HepG2 (cell line): ENCODE results near the gene FRMD8. TPM values are rescaled to one million over a fixed set of nuclear protein-coding genes. Genes with fewer than 3 reads are reported as not detected.

Experiments used
- ATAD3A ChIP-seq: sonication (generic); formaldehyde crosslinking; IDR thresholded peaks from 2 replicates; pipeline ENCODE4 v1.4.0; 2020; ENCODE audit warnings: missing genetic modification reagents
- MTF2 ChIP-seq: sonication (generic); formaldehyde crosslinking; IDR thresholded peaks from 2 replicates; pipeline ENCODE4 v1.5.0; 2020; ENCODE audit warnings: missing genetic modification reagents, borderline replicate concordance
- NFIC ChIP-seq: IDR thresholded peaks from 2 replicates; pipeline ENCODE4 v1.6.1; 2012; ENCODE audit warnings: mild to moderate bottlenecking, low read length, inconsistent platforms
- SIX1 ChIP-seq: sonication (generic); formaldehyde crosslinking; IDR thresholded peaks from 2 replicates; pipeline ENCODE4 v1.4.0; 2020; ENCODE audit warnings: missing genetic modification reagents, borderline replicate concordance
- SRSF4 ChIP-seq: fragments of 200-400 bp; formaldehyde crosslinking; IDR thresholded peaks from one replicate; pipeline ENCODE4 v1.6.1; 2018; ENCODE audit warnings: mild to moderate bottlenecking, low read depth, low read length, moderate library complexity; ENCODE audit not compliant: poor library complexity, severe bottlenecking
- ZBTB3 ChIP-seq: sonication (generic); formaldehyde crosslinking; IDR thresholded peaks from 2 replicates; pipeline ENCODE4 v1.4.0; 2020; ENCODE audit warnings: low read depth, mild to moderate bottlenecking, moderate library complexity, missing genetic modification reagents, borderline replicate concordance
- ZFP82 ChIP-seq: sonication (generic); formaldehyde crosslinking; IDR thresholded peaks from 2 replicates; pipeline ENCODE4 v1.5.1; 2020; ENCODE audit warnings: mild to moderate bottlenecking, missing genetic modification reagents, borderline replicate concordance
- ZNF510 ChIP-seq: sonication (generic); formaldehyde crosslinking; IDR thresholded peaks from 2 replicates; pipeline ENCODE4 v1.4.0; 2020; ENCODE audit warnings: low read depth, mild to moderate bottlenecking, missing genetic modification reagents
- ZNF605 ChIP-seq: sonication (generic); formaldehyde crosslinking; IDR thresholded peaks from 2 replicates; pipeline ENCODE4 v1.8.0; 2022; ENCODE audit warnings: mild to moderate bottlenecking, missing genetic modification reagents
- polyA plus RNA-seq, 8 experiments: library from polyadenylated mRNA; depleted of rRNA in 3 of 8; stranded (reverse) in 7 of 8; unstranded in 1 of 8; fragments of >200 nt; fragmentation: Illumina TruSeq in 4 of 8; extraction: Trizol in 4 of 8; gene quantifications; 2 replicates each; pipeline versions ENCODE4 v1.2.1 to v1.2.3, GENCODE V29; 2011 to 2016; ENCODE audit warnings: low read depth in 4 of 8, missing spikeins in 1 of 8, mixed read lengths in 1 of 8; ENCODE audit not compliant: insufficient read depth in 1 of 8
- total RNA-seq, 5 experiments: library from RNA; depleted of rRNA; stranded (reverse); fragments of >200 nt; fragmentation: Illumina TruSeq; extraction: Trizol; gene quantifications; 2 replicates each; pipeline ENCODE4 v1.2.3, GENCODE V29; 2016; ENCODE audit warnings: low read depth in 1 of 5
- TF ChIP-seq, protein P1 (sequence below): sonication (generic); formaldehyde crosslinking; IDR thresholded peaks from 2 replicates; pipeline ENCODE4 v1.4.0; 2020; ENCODE audit warnings: missing genetic modification reagents
- TF ChIP-seq, protein P2 (sequence below), 2 experiments: sonication (generic) in 1 of 2; formaldehyde crosslinking in 1 of 2; IDR thresholded peaks; 2 replicates each; pipeline versions ENCODE4 v1.5.1 to v1.6.1; 2011 to 2020; ENCODE audit warnings: borderline replicate concordance in 1 of 2, low read depth in 1 of 2, low read length in 1 of 2, mild to moderate bottlenecking in 1 of 2, missing genetic modification reagents in 1 of 2, moderate library complexity in 1 of 2
- TF ChIP-seq, protein P3 (sequence below): sonication (generic); formaldehyde crosslinking; IDR thresholded peaks from 2 replicates; pipeline ENCODE4 v1.5.1; 2020; ENCODE audit warnings: missing genetic modification reagents, mild to moderate bottlenecking, borderline replicate concordance
- TF ChIP-seq, protein P4 (sequence below): sonication (generic); formaldehyde crosslinking; IDR thresholded peaks from 2 replicates; pipeline ENCODE4 v1.5.0; 2020; ENCODE audit warnings: missing genetic modification reagents
- TF ChIP-seq, protein P5 (sequence below): sonication (generic); formaldehyde crosslinking; IDR thresholded peaks from 2 replicates; pipeline ENCODE4 v1.8.0; 2022; ENCODE audit warnings: mild to moderate bottlenecking, missing genetic modification reagents; ENCODE audit not compliant: insufficient replicate concordance

FRMD8 gene
- total and polyA plus RNA-seq, 2 of the 13 experiments (the other 11 are each of a cell fraction or from before 2014, with no cell fraction given), result 5.8 to 20.6 TPM

DNA sequence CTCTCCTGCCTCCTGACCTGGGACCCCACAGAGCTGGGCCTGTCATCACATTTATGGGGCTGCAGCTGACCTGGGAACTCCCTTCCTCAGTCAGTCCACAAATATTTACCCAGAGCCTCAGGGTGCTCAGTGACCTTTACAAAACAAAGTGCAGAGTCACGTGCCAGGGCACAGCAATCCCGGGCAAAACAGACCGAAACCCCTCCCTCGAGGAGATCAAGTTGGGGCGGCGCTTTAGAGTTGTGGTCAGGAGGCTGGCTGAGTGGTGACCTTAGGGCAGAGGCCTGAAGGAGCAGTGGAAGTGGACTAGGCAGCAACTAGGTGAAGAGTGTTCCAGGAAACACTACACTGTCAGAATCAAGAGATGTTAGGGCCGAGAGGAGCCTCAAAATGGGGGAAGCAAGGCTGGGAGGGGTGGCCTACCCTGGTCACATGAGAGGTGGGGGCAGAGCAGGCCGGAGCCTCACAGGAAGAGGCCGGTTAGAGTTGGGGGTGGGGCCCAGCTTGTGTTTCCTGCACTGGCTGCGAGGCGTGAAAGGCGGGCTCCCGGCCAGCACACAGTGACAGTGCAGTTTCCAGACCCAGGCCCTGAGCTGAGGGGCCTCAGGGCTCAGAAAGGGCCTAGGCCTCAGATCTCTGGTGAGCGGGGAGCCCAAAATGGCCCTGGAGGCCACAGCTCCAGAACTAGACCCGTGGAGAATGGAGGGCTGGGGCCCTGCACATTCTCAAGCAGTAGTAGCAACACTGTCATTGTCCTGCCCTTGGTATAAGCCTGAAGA lies 32.4 kb downstream of the FRMD8 start (continued):
- TF ChIP-seq, protein P1, sequence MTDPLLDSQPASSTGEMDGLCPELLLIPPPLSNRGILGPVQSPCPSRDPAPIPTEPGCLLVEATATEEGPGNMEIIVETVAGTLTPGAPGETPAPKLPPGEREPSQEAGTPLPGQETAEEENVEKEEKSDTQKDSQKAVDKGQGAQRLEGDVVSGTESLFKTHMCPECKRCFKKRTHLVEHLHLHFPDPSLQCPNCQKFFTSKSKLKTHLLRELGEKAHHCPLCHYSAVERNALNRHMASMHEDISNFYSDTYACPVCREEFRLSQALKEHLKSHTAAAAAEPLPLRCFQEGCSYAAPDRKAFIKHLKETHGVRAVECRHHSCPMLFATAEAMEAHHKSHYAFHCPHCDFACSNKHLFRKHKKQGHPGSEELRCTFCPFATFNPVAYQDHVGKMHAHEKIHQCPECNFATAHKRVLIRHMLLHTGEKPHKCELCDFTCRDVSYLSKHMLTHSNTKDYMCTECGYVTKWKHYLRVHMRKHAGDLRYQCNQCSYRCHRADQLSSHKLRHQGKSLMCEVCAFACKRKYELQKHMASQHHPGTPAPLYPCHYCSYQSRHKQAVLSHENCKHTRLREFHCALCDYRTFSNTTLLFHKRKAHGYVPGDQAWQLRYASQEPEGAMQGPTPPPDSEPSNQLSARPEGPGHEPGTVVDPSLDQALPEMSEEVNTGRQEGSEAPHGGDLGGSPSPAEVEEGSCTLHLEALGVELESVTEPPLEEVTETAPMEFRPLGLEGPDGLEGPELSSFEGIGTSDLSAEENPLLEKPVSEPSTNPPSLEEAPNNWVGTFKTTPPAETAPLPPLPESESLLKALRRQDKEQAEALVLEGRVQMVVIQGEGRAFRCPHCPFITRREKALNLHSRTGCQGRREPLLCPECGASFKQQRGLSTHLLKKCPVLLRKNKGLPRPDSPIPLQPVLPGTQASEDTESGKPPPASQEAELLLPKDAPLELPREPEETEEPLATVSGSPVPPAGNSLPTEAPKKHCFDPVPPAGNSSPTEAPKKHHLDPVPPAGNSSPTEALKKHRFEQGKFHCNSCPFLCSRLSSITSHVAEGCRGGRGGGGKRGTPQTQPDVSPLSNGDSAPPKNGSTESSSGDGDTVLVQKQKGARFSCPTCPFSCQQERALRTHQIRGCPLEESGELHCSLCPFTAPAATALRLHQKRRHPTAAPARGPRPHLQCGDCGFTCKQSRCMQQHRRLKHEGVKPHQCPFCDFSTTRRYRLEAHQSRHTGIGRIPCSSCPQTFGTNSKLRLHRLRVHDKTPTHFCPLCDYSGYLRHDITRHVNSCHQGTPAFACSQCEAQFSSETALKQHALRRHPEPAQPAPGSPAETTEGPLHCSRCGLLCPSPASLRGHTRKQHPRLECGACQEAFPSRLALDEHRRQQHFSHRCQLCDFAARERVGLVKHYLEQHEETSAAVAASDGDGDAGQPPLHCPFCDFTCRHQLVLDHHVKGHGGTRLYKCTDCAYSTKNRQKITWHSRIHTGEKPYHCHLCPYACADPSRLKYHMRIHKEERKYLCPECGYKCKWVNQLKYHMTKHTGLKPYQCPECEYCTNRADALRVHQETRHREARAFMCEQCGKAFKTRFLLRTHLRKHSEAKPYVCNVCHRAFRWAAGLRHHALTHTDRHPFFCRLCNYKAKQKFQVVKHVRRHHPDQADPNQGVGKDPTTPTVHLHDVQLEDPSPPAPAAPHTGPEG, result peak; percentile 71
- TF ChIP-seq, protein P2, sequence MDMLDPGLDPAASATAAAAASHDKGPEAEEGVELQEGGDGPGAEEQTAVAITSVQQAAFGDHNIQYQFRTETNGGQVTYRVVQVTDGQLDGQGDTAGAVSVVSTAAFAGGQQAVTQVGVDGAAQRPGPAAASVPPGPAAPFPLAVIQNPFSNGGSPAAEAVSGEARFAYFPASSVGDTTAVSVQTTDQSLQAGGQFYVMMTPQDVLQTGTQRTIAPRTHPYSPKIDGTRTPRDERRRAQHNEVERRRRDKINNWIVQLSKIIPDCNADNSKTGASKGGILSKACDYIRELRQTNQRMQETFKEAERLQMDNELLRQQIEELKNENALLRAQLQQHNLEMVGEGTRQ (IDR thresholded peaks at IDR 0.05; ENCODE audit: low read depth, low read length), result peak; percentile 87
- TF ChIP-seq, protein P2 (CRISPR knock-in tag; IDR thresholded peaks at IDR 0.05; ENCODE audit: borderline replicate concordance), result peak; percentile 97; the same call in 1 of the 2 replicates
- TF ChIP-seq, protein P3, sequence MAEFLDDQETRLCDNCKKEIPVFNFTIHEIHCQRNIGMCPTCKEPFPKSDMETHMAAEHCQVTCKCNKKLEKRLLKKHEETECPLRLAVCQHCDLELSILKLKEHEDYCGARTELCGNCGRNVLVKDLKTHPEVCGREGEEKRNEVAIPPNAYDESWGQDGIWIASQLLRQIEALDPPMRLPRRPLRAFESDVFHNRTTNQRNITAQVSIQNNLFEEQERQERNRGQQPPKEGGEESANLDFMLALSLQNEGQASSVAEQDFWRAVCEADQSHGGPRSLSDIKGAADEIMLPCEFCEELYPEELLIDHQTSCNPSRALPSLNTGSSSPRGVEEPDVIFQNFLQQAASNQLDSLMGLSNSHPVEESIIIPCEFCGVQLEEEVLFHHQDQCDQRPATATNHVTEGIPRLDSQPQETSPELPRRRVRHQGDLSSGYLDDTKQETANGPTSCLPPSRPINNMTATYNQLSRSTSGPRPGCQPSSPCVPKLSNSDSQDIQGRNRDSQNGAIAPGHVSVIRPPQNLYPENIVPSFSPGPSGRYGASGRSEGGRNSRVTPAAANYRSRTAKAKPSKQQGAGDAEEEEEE (CRISPR knock-in tag), result no peak; the same call in 1 of the 2 replicates
- TF ChIP-seq, protein P4, sequence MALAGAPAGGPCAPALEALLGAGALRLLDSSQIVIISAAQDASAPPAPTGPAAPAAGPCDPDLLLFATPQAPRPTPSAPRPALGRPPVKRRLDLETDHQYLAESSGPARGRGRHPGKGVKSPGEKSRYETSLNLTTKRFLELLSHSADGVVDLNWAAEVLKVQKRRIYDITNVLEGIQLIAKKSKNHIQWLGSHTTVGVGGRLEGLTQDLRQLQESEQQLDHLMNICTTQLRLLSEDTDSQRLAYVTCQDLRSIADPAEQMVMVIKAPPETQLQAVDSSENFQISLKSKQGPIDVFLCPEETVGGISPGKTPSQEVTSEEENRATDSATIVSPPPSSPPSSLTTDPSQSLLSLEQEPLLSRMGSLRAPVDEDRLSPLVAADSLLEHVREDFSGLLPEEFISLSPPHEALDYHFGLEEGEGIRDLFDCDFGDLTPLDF (CRISPR knock-in tag), result peak; percentile 70; the same call in 1 of the 2 replicates
- peak; percentile 68; the same call in 1 of the 2 replicates for TF ChIP-seq SIX1
- TF ChIP-seq, protein P5, sequence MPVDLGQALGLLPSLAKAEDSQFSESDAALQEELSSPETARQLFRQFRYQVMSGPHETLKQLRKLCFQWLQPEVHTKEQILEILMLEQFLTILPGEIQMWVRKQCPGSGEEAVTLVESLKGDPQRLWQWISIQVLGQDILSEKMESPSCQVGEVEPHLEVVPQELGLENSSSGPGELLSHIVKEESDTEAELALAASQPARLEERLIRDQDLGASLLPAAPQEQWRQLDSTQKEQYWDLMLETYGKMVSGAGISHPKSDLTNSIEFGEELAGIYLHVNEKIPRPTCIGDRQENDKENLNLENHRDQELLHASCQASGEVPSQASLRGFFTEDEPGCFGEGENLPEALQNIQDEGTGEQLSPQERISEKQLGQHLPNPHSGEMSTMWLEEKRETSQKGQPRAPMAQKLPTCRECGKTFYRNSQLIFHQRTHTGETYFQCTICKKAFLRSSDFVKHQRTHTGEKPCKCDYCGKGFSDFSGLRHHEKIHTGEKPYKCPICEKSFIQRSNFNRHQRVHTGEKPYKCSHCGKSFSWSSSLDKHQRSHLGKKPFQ (CRISPR knock-in tag), result no peak
- TF ChIP-seq MTF2 (CRISPR knock-in tag), result no peak
- peak; percentile 76; the same call in 1 of the 2 replicates for TF ChIP-seq ZBTB3
- TF ChIP-seq ZFP82, result peak; percentile 79; the same call in 1 of the 2 replicates
- TF ChIP-seq ZNF605, result peak; percentile 87
- no peak for TF ChIP-seq NFIC
- TF ChIP-seq ATAD3A (CRISPR knock-in tag), result no peak
- no peak for TF ChIP-seq SRSF4
- no peak for TF ChIP-seq ZNF510 (CRISPR knock-in tag)
